ENCODE results near the gene PMVK.

The PMVK gene

DNA sequence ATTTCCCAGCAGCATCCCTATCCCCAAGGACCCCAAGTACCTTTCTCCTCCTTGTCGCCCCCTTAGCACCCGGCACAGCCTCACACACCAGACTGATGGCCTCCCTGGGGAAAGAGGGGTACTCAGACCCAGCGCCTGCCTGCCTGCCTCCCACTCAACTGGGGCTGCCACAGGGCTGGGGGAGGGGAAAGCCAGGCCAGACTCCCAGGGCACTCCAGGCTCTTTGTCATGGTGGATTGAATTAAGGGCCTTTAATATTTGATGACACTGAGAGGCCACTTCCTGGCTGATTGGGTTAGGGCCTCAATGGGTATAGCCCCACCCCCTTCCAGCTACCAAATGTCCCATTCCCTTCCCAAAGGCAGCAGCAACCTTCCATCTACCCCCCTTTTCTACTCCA is 32.2 kb upstream of the PMVK start:
- DNase-seq (ENCODE audit: low read depth, low spot score): no peak
- CTCF ChIA-PET: interaction anchor here (1.7 to 13.1 kb wide), 2 partner anchors 13 to 28 kb away, joined by 7 to 176 read pairs; partner anchors contain the start of genes LENEP and PBXIP1
- TF ChIP-seq, protein P1, sequence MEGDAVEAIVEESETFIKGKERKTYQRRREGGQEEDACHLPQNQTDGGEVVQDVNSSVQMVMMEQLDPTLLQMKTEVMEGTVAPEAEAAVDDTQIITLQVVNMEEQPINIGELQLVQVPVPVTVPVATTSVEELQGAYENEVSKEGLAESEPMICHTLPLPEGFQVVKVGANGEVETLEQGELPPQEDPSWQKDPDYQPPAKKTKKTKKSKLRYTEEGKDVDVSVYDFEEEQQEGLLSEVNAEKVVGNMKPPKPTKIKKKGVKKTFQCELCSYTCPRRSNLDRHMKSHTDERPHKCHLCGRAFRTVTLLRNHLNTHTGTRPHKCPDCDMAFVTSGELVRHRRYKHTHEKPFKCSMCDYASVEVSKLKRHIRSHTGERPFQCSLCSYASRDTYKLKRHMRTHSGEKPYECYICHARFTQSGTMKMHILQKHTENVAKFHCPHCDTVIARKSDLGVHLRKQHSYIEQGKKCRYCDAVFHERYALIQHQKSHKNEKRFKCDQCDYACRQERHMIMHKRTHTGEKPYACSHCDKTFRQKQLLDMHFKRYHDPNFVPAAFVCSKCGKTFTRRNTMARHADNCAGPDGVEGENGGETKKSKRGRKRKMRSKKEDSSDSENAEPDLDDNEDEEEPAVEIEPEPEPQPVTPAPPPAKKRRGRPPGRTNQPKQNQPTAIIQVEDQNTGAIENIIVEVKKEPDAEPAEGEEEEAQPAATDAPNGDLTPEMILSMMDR (IDR thresholded peaks at IDR 0.05; ENCODE audit: insufficient read depth, low read length, missing control alignments): no peak
- H3K4me3 ChIP-seq (ENCODE audit: low read depth, low read length): peak overlapping the region; percentile 82
- POLR2A ChIA-PET: interaction anchor here (0.6 kb wide), 1 partner anchor 14 kb away, joined by 3 read pairs; the partner anchor contains the start of gene FLAD1

DNA sequence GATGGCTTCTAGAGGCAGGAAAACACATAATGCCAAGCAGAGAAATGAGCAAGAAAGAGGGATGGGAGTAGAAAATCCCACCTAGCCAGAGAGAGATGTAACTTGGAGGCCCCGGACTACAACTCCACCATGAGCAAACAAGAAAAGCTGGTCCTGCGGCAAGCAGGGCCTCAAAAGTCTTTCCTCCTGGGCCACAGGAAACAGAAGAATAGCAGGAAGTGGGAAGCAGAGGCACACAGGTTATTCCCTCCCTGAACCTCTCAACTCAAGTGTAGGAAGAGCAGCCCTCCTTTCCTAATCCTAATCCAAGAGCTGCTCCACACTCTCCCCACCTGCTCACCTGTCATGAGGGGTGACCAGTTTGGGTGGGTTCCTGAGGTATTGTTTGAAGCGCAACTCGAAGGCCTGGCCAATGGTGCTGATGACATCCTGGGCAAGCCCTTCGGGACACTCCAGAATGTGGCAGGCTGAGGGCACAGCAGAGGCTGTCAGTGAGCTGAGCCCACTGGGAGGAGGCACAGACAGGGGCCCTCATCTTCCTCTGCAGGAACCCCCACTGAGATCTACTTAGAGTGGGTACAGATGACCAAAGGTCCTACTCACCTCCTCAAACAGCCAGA is 30.9 kb upstream of the PMVK start:
- H3K4me3 ChIP-seq (ENCODE audit: low read depth, low read length): peak overlapping the region; percentile 82
- DNase-seq (ENCODE audit: low read depth, low spot score): no peak
- TF ChIP-seq, protein P1 (IDR thresholded peaks at IDR 0.05; ENCODE audit: insufficient read depth, low read length, missing control alignments): no peak
- ChIA-PET CTCF (interaction anchor here (0.7 to 2.9 kb wide), 4 partner anchors 23 to 118 kb away, joined by 3 to 14 read pairs (median 3); partner anchors contain the start of gene ADAM15), POLR2A (interaction anchor here (0.6 kb wide), 1 partner anchor 76 kb away, joined by 3 read pairs; no protein-coding TSS in a partner anchor)

DNA sequence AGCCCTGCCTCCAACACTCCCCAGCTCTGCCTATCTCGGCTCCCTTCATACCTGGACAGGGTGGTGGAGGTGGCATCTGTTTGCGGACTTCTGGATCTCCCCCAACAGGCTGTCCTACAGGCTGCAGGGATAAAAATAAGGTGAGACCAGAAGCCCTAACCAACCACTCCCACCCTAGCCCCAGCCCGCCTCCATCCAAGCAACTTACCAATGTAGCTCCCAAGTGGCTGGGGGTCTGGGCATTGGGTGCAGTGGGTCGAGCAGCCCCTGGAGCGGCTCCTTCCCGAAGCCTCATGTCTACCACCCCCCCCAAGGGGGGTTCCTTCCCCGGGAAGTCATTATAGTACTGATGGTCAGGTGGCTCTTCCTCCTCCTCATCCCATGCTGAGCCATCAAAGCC is 29.6 kb upstream of the PMVK start:
- no peak for DNase-seq (ENCODE audit: low read depth, low spot score)
- TF ChIP-seq, protein P1 (IDR thresholded peaks at IDR 0.05; ENCODE audit: insufficient read depth, low read length, missing control alignments): no peak
- POLR2A ChIA-PET: no interaction called here
- no peak overlapping the region for H3K4me3 ChIP-seq (ENCODE audit: low read depth, low read length)
- CTCF ChIA-PET: interaction anchor here (0.7 to 2.9 kb wide), 10 partner anchors 10 to 207 kb away, joined by 3 to 16 read pairs (median 4); partner anchors contain the start of genes EFNA4, KRTCAP2 and PBXIP1

DNA sequence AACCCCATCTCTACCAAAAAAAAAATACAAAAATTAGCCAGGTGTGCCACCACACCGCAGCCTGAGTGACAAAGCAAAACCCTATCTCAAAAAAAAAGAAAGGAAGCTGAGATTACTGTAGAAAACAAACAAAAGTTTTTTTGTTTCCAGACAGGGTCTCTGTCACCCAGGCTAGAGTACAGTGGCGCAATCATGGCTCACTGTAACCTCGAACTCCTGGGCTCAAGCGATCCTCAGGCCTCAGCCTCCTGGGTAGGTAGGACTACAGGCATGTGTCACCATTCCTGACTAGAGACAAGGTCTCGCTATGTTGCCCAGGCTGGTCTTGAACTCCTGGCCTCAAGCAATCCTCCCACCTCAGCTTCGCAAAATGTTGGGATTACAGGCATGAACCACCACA is 27.8 kb upstream of the PMVK start:
- TF ChIP-seq, protein P1 (IDR thresholded peaks at IDR 0.05; ENCODE audit: insufficient read depth, low read length, missing control alignments): no peak
- POLR2A ChIA-PET: interaction anchor here (0.6 to 1.5 kb wide), 3 partner anchors 8 to 53 kb away, joined by 3 to 4 read pairs (median 3); no protein-coding TSS in a partner anchor
- no peak overlapping the region for H3K4me3 ChIP-seq (ENCODE audit: low read depth, low read length)
- DNase-seq (ENCODE audit: low read depth, low spot score): no peak
- CTCF ChIA-PET: interaction anchor here (0.7 to 2.8 kb wide), 6 partner anchors 8 to 52 kb away, joined by 3 to 16 read pairs (median 4); partner anchors contain the start of gene PBXIP1

DNA sequence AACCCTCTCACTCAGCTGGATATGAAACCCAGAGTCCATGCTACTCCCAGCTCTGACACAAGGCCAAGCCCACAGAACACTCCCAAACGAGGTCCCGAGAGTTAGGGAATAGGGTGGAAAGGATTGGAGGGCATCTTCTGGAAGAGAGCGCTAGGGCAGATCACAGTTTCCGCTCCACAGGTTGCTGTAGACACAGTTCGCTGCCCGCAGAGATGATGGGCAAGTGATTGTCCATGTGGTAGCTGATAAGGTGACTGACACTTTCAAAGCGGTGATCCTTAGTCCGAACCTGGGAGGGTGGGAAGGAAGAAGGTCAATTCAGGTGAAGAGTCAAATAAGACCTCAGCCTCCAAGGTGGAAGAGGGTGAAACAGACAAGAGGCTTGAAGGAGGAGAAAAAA is 27.1 kb upstream of the PMVK start:
- CTCF ChIA-PET: interaction anchor here (1.2 kb wide), 1 partner anchor 20 kb away, joined by 3 read pairs; no protein-coding TSS in a partner anchor
- TF ChIP-seq, protein P1 (IDR thresholded peaks at IDR 0.05; ENCODE audit: insufficient read depth, low read length, missing control alignments): no peak
- POLR2A ChIA-PET: interaction anchor here (1.5 to 3.9 kb wide), 2 partner anchors 8 to 9 kb away, joined by 4 to 74 read pairs; partner anchors contain the start of gene SHC1
- no peak overlapping the region for H3K4me3 ChIP-seq (ENCODE audit: low read depth, low read length)
- DNase-seq (ENCODE audit: low read depth, low spot score): no peak

DNA sequence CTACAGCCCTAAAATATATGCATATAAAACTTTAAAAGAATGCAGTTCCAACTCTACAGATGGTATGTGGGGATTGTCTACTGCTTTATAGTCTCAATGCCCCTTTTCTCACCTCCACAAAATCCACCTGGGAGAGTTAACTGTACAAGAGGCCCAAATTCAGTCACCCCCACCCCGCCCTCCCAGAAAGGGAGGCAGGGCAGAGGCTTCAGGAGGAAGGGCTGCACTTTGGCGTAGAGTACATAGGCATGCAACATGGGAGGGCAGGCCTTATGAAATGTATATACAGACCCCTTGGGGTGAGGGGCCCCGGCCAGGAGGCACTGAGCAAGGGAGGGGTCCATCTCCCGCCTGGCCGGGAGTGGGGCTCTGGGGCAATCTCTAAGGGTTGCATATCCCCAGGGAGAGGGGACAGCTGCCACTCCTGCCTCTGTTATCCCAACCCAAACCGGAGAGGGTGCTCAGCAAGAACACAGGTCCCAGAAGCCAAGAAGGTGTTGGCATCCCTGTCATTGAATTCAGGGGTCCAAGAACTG is 26.3 kb upstream of the PMVK start:
- no peak overlapping the region; the same call in 1 of the 2 replicates for H3K4me3 ChIP-seq (ENCODE audit: low read depth, low read length)
- POLR2A ChIA-PET: interaction anchor here (1.4 to 3.9 kb wide), 2 partner anchors 9 to 37 kb away, joined by 4 to 74 read pairs; partner anchors contain the start of gene SHC1
- CTCF ChIA-PET: interaction anchor here (1.5 to 5.0 kb wide), 4 partner anchors 9 to 34 kb away, joined by 6 to 62 read pairs (median 28); partner anchors contain the start of genes CKS1B, LENEP and SHC1
- DNase-seq (ENCODE audit: low read depth, low spot score): no peak
- TF ChIP-seq, protein P1 (IDR thresholded peaks at IDR 0.05; ENCODE audit: insufficient read depth, low read length, missing control alignments): no peak

All from AG04449 (cell line).